ENCODE measurements around the gene TRAPPC2L. TPM values are rescaled to one million over a fixed set of nuclear protein-coding genes. Genes with fewer than 3 reads are reported as not detected.

The TRAPPC2L gene
- total RNA-seq, 6 experiments from 2014 or later = 58.0 to 75.9 (median 65.6) TPM

DNA sequence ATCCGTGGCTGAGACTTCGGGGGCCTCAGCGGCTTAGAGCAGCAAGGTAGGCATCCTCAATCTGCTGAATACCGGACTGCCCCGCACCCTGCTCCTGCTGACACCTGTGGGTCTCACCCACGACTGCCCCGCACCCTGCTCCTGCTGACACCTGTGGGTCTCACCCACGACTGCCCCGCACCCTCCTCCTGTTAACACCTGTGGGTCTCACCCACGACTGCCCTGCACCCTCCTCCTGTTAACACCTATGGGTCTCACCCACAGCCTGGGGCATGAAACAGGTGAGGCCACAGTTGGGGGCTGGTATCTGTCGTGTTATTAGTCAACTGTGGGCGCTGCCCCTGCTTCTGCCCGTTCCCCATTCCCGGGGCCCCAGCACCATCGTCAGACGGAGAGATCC lies 45.8 kb downstream of the TRAPPC2L start:
- Mint-ChIP-seq H3K9me3 (no peaks in the 10 kb centered on the region), H3K4me3 (no peak overlapping the region), H3K36me3 (ENCODE audit: low read depth) (no peaks in the 10 kb centered on the region), H3K27me3 (ENCODE audit: insufficient read depth) (peaks cover 11% of the 10 kb centered on the region; the same call in 1 of the 2 replicates), H3K27ac (no peak overlapping the region), H3K4me1 (ENCODE audit: low read depth) (peaks cover 2% of the 10 kb centered on the region; the same call in 1 of the 2 replicates)
- no peak for DNase-seq
- TF ChIP-seq, protein P1, sequence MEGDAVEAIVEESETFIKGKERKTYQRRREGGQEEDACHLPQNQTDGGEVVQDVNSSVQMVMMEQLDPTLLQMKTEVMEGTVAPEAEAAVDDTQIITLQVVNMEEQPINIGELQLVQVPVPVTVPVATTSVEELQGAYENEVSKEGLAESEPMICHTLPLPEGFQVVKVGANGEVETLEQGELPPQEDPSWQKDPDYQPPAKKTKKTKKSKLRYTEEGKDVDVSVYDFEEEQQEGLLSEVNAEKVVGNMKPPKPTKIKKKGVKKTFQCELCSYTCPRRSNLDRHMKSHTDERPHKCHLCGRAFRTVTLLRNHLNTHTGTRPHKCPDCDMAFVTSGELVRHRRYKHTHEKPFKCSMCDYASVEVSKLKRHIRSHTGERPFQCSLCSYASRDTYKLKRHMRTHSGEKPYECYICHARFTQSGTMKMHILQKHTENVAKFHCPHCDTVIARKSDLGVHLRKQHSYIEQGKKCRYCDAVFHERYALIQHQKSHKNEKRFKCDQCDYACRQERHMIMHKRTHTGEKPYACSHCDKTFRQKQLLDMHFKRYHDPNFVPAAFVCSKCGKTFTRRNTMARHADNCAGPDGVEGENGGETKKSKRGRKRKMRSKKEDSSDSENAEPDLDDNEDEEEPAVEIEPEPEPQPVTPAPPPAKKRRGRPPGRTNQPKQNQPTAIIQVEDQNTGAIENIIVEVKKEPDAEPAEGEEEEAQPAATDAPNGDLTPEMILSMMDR (IDR thresholded peaks at IDR 0.05) = no peak

DNA sequence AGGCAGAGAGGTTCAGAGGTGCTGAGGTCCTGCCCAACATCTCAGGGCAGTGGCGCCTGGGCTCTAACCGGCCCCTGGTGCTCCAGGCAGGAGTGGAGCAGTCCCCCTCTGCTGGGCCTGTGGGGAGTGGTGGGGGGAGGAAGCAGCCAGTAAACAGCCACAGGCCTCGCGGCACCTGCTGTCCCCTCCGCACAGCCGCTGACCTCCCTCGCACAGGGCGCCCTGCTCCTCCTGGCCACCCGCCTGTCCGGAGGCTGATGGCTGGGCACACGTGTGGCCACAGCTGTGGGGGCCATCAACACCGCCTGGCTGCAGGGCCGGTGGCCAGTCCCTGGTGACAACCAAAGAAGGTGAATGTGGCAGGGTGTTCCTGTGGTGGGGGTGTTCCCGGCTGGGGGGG lies 46.3 kb downstream of the TRAPPC2L start:
- TF ChIP-seq, protein P1 (IDR thresholded peaks at IDR 0.05) = no peak
- Mint-ChIP-seq H3K4me3 (no peak overlapping the region), H3K4me1 (ENCODE audit: low read depth) (peaks cover 5% of the 10 kb centered on the region; the same call in 1 of the 2 replicates), H3K27me3 (ENCODE audit: insufficient read depth) (peaks cover 11% of the 10 kb centered on the region; the same call in 1 of the 2 replicates), H3K27ac (no peak overlapping the region), H3K9me3 (no peaks in the 10 kb centered on the region), H3K36me3 (ENCODE audit: low read depth) (no peaks in the 10 kb centered on the region)
- no peak for DNase-seq

DNA sequence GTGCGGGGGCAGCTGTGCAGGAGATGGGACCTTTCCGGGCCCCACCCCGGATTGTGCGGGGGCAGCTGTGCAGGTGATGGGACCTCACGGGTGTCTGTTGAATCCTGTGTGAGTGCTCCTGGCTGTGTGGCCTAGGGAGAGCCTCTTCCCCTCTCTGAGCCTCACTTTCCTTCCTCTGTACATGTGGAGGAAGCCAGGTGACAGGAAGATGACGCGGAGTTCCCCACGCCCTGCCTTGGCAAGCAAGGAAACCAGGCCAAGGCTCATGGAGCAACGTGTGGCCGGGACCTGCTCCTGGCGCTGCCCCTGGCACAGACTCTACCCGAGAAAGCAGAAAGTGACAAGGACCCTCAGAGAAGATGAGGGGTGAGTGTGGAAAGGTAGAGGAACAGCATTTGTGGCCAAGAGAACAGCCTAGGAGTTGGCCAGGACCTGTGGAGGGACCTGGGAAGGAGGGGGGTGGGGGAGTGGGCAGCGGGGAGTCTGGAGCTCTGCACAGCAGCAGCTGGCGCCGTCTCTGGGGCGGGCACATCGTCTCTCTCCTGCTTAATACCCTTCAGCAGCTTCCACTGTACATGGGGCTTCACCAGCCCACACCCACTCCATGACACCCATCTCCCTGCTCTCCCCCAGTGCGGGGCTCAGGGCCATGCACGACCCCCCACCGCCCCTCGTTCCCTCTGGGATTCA lies 47.9 kb downstream of the TRAPPC2L start:
- no peak overlapping the region for H3K27ac Mint-ChIP-seq
- H3K9me3 Mint-ChIP-seq = no peaks in the 10 kb centered on the region

DNA sequence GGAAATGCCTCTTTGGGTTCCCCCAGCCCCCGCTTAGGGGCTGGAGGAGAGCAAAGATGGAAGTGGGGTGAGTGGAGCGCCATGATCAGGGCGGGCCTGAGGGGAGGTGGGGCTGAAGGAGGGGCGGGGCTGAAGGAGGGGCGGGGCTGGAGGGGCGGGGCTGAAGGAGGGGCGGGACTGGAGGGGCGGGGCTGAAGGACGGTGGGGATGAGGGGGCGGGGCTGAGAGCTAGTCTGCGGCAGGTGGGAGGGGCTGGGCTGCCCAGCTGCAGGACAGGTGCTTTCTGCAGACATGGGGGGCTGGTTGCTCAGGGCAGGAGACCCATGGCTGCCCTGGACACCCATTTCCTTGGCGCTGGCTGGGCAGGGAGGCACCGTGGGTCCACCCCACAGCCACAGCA lies 48.6 kb downstream of the TRAPPC2L start:
- H3K9me3 Mint-ChIP-seq = no peaks in the 10 kb centered on the region
- H3K27me3 Mint-ChIP-seq (ENCODE audit: insufficient read depth) = peaks cover 9% of the 10 kb centered on the region
- H3K36me3 Mint-ChIP-seq (ENCODE audit: low read depth) = no peaks in the 10 kb centered on the region
- H3K4me1 Mint-ChIP-seq (ENCODE audit: low read depth) = peaks cover 5% of the 10 kb centered on the region; the same call in 1 of the 2 replicates
- no peak overlapping the region for H3K27ac Mint-ChIP-seq
- H3K4me3 Mint-ChIP-seq = no peak overlapping the region
- TF ChIP-seq, protein P1 (IDR thresholded peaks at IDR 0.05) = no peak
- DNase-seq = no peak

More for the DNA sequence above, 47.9 kb downstream of the TRAPPC2L start:
- Mint-ChIP-seq H3K27me3 (ENCODE audit: insufficient read depth) (peaks cover 7% of the 10 kb centered on the region; the same call in 1 of the 2 replicates), H3K36me3 (ENCODE audit: low read depth) (no peaks in the 10 kb centered on the region), H3K4me3 (no peak overlapping the region), H3K4me1 (ENCODE audit: low read depth) (peaks cover 5% of the 10 kb centered on the region; the same call in 1 of the 2 replicates)
- TF ChIP-seq, protein P1 (IDR thresholded peaks at IDR 0.05) = no peak
- DNase-seq = no peak

DNA sequence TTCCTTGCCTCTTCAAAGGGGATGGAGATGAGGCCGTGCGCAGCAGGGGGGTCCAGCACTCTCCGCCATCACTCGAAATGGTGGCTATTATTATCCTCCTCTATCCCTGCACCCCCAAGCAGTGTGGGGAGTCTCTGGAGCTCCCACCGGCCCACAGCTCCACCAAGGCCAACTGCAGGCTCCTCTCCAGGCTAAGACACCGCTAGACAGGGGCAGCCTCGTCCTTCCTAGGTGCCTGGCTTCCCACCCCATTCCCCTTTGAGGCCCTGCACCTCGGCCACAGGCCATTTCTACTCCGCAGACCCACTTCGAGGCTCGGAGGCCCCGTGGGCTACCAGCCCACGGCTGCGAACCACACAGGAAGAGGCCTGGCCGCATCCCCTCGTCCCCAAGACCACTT lies 49.1 kb downstream of the TRAPPC2L start:
- H3K36me3 Mint-ChIP-seq (ENCODE audit: low read depth) = no peaks in the 10 kb centered on the region
- H3K4me1 Mint-ChIP-seq (ENCODE audit: low read depth) = peaks cover 5% of the 10 kb centered on the region; the same call in 1 of the 2 replicates
- no peak for DNase-seq
- no peak overlapping the region for H3K4me3 Mint-ChIP-seq
- H3K27me3 Mint-ChIP-seq (ENCODE audit: insufficient read depth) = peaks cover 9% of the 10 kb centered on the region
- H3K9me3 Mint-ChIP-seq = no peaks in the 10 kb centered on the region
- H3K27ac Mint-ChIP-seq = no peak overlapping the region
- TF ChIP-seq, protein P1 (IDR thresholded peaks at IDR 0.05) = no peak
